HepG2 (cell line): ENCODE results near the gene MTA1. TPM values are rescaled to one million over a fixed set of nuclear protein-coding genes. Genes with fewer than 3 reads are reported as not detected.

Experiments used
- CCDC6 ChIP-seq: sonication (generic); formaldehyde crosslinking; IDR thresholded peaks from 2 replicates; pipeline ENCODE4 v1.8.1; 2022; ENCODE audit warnings: mild to moderate bottlenecking, missing genetic modification reagents, moderate library complexity
- CENPT ChIP-seq: sonication (generic); formaldehyde crosslinking; IDR thresholded peaks from 2 replicates; pipeline ENCODE4 v1.8.0; 2022; ENCODE audit warnings: low read depth, mild to moderate bottlenecking, moderate library complexity, missing genetic modification reagents
- E2F2 ChIP-seq: sonication (generic); formaldehyde crosslinking; IDR thresholded peaks from 2 replicates; pipeline ENCODE4 v1.4.0; 2020; ENCODE audit warnings: missing genetic modification reagents, borderline replicate concordance
- FOXK2 ChIP-seq: fragments of 450-650 bp; IDR thresholded peaks from 2 replicates; pipeline ENCODE4 v1.6.1; 2016
- HOXA9 ChIP-seq: sonication (generic); formaldehyde crosslinking; IDR thresholded peaks from 2 replicates; pipeline ENCODE4 v1.8.1; 2022; ENCODE audit warnings: missing genetic modification reagents, mild to moderate bottlenecking, moderate library complexity, borderline replicate concordance
- ISL2 ChIP-seq: sonication (generic); formaldehyde crosslinking; IDR thresholded peaks from 2 replicates; pipeline ENCODE4 v1.5.0; 2020; ENCODE audit warnings: missing genetic modification reagents
- JUN ChIP-seq: sonication (generic); formaldehyde crosslinking; IDR thresholded peaks from 2 replicates; pipeline ENCODE4 v1.4.0; 2020; ENCODE audit warnings: mild to moderate bottlenecking, missing genetic modification reagents
- PREB ChIP-seq: sonication (generic); formaldehyde crosslinking; IDR thresholded peaks from 2 replicates; pipeline ENCODE4 v1.4.0; 2020; ENCODE audit warnings: missing genetic modification reagents
- RBM39 ChIP-seq: fragments of 200-400 bp; formaldehyde crosslinking; IDR thresholded peaks from one replicate; pipeline ENCODE4 v1.6.1; 2018; ENCODE audit warnings: antibody characterized with exemption, mild to moderate bottlenecking, low read depth, low read length; ENCODE audit not compliant: poor library complexity, severe bottlenecking
- TERF1 ChIP-seq: sonication (generic); formaldehyde crosslinking; IDR thresholded peaks from 2 replicates; pipeline ENCODE4 v1.8.0; 2022; ENCODE audit warnings: mild to moderate bottlenecking, missing genetic modification reagents, moderate library complexity
- TP53 ChIP-seq: sonication (generic); formaldehyde crosslinking; conservative IDR thresholded peaks from 2 replicates; pipeline ENCODE4 v1.4.0; 2020; ENCODE audit warnings: missing genetic modification reagents
- YEATS4 ChIP-seq: sonication (generic); formaldehyde crosslinking; IDR thresholded peaks from 2 replicates; pipeline ENCODE4 v1.4.0; 2020; ENCODE audit warnings: missing genetic modification reagents, borderline replicate concordance
- ZBED4 ChIP-seq: sonication (generic); formaldehyde crosslinking; IDR thresholded peaks from 2 replicates; pipeline ENCODE4 v1.4.0; 2020; ENCODE audit warnings: missing genetic modification reagents, borderline replicate concordance
- ZFP90 ChIP-seq: sonication (generic); formaldehyde crosslinking; IDR thresholded peaks from 2 replicates; pipeline ENCODE4 v1.8.0; 2022; ENCODE audit warnings: missing genetic modification reagents, mild to moderate bottlenecking, inconsistent platforms, borderline replicate concordance
- ZNF230 ChIP-seq: sonication (generic); formaldehyde crosslinking; IDR thresholded peaks from 2 replicates; pipeline ENCODE4 v1.4.0; 2020; ENCODE audit warnings: mild to moderate bottlenecking, missing genetic modification reagents
- ZNF333 ChIP-seq: sonication (generic); formaldehyde crosslinking; IDR thresholded peaks from 2 replicates; pipeline ENCODE4 v1.4.0; 2020; ENCODE audit warnings: mild to moderate bottlenecking, missing genetic modification reagents, borderline replicate concordance
- ZNF382 ChIP-seq: sonication (generic); formaldehyde crosslinking; IDR thresholded peaks from 2 replicates; pipeline ENCODE4 v1.5.0; 2020; ENCODE audit warnings: missing genetic modification reagents, mild to moderate bottlenecking, borderline replicate concordance
- ZNF761 ChIP-seq: sonication (generic); formaldehyde crosslinking; conservative IDR thresholded peaks from 2 replicates; pipeline ENCODE4 v1.4.0; 2020; ENCODE audit warnings: mild to moderate bottlenecking, missing genetic modification reagents
- polyA plus RNA-seq, 8 experiments: library from polyadenylated mRNA; depleted of rRNA in 3 of 8; stranded (reverse) in 7 of 8; unstranded in 1 of 8; fragments of >200 nt; fragmentation: Illumina TruSeq in 4 of 8; extraction: Trizol in 4 of 8; gene quantifications; 2 replicates each; pipeline versions ENCODE4 v1.2.1 to v1.2.3, GENCODE V29; 2011 to 2016; ENCODE audit warnings: low read depth in 4 of 8, missing spikeins in 1 of 8, mixed read lengths in 1 of 8; ENCODE audit not compliant: insufficient read depth in 1 of 8
- total RNA-seq, 5 experiments: library from RNA; depleted of rRNA; stranded (reverse); fragments of >200 nt; fragmentation: Illumina TruSeq; extraction: Trizol; gene quantifications; 2 replicates each; pipeline ENCODE4 v1.2.3, GENCODE V29; 2016; ENCODE audit warnings: low read depth in 1 of 5

MTA1 gene
- total and polyA plus RNA-seq, 2 of the 13 experiments (the other 11 are each of a cell fraction or from before 2014, with no cell fraction given): 35.2 to 85.8 TPM

GRCh38 chr14:105418269-105419194, 1.1 kb upstream of the MTA1 start (continued):
- TF ChIP-seq TERF1 (CRISPR knock-in tag) (0 out of 2 replicates have a peak, but pooled peaks have one; percentile 12), YEATS4 (CRISPR knock-in tag) (no peak), RBM39 (no peak), TP53 (no peak), JUN (CRISPR knock-in tag) (no peak), ISL2 (CRISPR knock-in tag) (no peak), PREB (CRISPR knock-in tag) (no peak), ZNF382 (CRISPR knock-in tag) (no peak), HOXA9 (no peak), E2F2 (CRISPR knock-in tag) (no peak), CENPT (0 out of 2 replicates have a peak, but pooled peaks have one; percentile 25), ZNF230 (CRISPR knock-in tag) (no peak), CCDC6 (CRISPR knock-in tag) (no peak), ZFP90 (CRISPR knock-in tag) (no peak), ZBED4 (no peak), ZNF761 (CRISPR knock-in tag) (no peak), FOXK2 (no peak), ZNF333 (CRISPR knock-in tag) (no peak)
